HG02798 (cell line): ENCODE results near the gene RBM47.
"Not testable (repeated sequence)": the region's sequence is repeated elsewhere in the genome, so short reads cannot be mapped to it uniquely, and the experiment has no call there.

Source experiments
- ATAC-seq: cut with Tn5 transposase; IDR thresholded peaks from one replicate; pipeline ENCODE4 v1.9.1; 2021; ENCODE audit warnings: mild to moderate bottlenecking; ENCODE audit not compliant: unreplicated experiment, poor library complexity

Gene RBM47

DNA sequence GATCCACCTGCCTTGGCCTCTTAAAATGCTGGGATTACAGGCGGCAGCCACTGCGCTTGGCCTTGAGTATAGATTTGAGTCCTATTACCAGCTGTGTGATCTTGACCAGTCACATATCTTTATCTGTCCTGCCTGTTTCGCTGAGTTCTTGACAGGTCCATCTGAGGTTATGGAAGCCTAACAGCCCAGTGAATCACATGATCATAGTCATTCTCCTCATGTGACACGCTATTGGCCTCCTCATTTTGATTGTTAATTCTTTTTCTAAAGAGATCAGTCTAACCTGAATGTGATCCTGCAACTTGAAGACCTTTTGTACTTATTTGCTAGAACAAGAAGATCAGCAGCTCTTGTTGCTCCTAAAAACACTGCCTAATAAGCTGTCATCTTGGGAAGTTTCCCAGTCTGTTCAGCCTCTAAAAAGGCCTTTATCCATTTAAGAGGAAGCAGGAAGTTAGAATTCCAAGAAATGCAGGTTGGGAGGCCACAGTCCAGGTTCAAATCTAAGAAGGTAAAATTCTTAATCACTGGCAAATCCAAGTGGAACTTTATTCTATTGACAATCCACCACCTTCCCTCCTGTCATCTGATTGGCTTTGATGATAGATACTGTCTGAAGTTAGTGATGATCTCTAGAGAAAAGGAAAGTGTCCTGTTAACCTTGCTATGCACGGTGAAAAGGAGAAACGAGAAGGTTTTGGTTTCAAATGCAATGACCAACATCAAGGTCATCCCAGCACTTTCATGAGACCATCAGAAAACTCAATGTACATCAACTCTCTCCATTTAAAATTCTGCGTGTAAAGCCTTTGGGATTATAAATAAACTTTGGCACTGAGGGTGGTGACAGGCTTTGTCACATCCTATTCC lies 207.6 kb downstream of the RBM47 start:
- ATAC-seq = peak; percentile 56

GRCh38 chr4:40419231-40419912 lies 210.3 kb downstream of the RBM47 start:
- ATAC-seq = no peak

DNA sequence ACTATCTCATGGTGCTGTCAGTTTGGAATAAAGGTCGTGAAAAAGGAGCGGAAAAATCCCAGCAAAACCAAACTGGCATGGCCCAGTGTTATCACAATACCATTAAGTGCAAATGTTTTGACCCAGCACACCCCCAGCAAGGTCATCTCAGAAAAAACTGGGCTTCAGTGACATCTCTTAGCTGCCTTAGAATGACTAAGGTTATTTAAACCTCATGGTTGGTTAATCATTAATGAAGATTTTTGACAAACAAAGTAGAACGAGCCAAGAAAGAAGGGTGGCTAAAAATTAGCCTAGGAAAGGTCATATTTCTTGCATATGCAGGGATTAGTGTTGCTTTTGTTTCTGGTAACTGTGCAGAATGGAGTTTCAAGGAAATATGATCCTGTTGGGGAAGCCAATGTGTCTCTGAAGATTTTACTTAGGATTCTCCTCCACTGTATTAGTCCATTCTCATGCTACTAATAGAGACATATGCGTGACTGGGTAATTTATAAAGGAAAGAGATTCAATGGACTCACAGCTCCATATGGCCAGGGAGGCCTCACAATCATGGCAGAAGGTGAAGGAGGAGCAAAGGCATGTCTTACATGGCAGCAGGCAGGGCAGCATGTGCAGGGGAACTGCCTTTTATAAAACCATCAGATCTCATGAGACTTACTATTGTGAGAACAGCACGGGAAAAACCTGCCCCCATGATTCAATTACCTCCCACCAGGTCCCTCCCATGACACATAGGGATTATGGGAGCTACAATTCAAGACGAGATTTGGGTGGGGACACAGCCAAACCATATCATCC lies 211.0 kb downstream of the RBM47 start:
- no peak for ATAC-seq

GRCh38 chr4:40417941-40418340 lies 211.7 kb downstream of the RBM47 start:
- no peak for ATAC-seq

DNA sequence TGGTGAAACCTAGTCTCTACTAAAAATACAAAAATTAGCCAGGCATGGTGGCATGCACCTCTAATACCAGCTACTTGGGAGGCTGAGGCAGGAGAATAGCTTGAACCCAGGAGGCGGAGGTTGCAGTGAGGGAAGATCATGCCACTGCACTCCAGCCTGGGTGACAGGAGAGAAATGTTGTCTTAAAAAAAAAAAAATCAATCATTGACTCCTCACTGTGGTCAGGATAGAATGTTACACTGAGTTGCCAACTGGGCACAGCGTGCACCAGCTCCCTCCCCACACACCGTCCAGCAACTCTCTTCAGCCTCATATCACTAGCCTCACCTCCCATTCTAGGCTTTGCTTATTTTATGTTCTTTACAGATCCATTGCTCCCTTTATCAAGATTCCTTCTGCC lies 215.0 kb downstream of the RBM47 start:
- no peak for ATAC-seq

GRCh38 chr4:40412866-40413795 lies 216.5 kb downstream of the RBM47 start:
- ATAC-seq = no peak

DNA sequence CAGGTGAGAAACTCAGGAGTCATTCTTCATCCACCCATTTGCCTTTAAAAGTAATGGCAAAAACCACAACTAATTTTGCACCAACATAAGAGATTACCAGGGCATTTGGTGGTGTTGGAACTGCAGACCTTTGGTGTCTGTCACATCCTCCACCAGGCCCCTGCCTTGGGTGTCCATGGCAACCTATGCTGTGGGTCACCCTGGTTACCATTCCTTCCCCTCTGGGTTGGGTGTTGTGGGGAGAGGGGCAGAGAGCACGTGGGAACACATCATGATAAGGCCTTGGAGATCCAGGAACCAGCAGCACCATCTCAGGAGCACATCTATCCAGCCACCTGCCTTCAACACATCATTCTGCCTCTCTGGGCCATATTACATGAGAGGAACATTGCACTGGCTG lies 217.3 kb downstream of the RBM47 start:
- no peak for ATAC-seq

- ATAC-seq = no peak
Observed at GRCh38 chr4:40409835-40410234, 219.8 kb downstream of the RBM47 start.

DNA sequence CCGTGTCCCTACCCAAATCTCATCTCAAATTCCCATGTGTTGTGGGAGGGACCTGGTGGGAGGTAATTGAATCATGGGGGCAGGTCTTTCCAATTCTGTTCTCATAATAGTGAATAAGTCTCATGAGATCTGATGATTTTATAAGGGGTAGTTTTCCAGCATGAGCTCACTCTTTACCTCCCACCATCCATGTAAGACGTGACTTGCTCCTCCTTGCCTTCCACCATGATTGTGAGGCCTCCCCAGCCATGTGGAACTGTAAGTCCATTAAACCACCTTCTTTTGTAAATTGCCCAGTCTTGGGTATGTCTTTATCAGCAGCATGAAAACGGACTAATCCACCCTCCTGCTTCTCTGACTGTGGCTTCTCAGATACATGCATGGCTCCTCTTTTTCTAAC lies 222.2 kb downstream of the RBM47 start:
- ATAC-seq = not testable (repeated sequence)

GRCh38 chr4:40406340-40406739 lies 223.3 kb downstream of the RBM47 start:
- ATAC-seq = no peak

DNA sequence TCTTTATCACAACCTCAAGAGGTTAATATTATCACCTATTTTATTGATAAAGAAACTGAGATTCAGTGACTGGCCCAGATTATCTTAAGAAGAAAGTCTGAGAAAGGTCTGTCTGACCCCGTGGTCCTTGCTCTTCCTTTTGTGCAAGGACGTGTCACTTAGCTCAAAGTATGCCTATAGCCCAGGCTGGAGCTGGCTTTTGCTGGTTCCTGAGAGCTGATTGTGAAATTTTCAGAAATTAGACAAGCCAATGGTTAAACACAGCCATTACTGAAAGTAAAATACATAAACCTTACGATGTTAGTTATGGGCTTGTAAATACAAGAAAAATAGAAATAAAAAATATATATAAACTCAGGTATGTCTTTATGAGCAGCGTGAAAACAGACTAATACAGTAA lies 224.5 kb downstream of the RBM47 start:
- ATAC-seq = no peak

DNA sequence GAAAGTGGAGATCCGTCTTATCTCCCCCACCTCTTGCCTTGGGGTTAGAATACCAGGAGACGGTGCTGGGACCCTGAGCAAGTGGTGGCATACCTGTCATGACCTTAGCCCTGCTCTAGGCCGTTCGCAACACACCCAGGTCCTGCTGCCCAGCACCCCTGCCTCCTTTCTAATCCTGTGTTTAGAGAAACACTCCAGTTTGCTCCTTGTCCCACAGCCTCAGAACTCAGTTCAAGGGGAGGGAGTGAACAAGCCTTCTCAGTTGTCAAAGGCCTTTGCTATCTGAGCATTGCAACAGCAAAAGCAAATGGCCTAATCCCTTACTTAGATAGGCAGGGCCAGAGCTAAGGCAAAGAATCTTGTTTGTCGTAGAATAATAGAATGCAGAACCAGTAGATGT lies 226.6 kb downstream of the RBM47 start:
- ATAC-seq = no peak

DNA sequence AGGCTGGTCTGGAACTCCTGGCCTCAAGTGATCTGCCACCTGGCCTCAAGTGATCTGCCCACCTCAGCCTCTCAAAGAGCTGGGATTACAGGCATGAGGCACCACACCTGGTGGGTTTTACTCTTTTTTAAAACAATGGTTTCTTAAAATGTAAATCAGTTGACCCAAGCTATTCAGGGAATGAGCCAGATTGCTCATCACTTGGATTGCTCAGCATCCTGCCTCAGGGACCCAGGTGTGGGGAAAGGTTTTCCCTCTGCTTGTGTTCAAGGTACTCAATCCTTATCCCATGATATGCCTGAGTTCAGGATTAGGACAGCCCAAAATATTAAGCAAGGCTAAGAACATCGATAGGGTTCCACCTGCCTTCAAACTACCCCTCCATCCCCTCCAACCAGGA lies 227.1 kb downstream of the RBM47 start:
- ATAC-seq = no peak

DNA sequence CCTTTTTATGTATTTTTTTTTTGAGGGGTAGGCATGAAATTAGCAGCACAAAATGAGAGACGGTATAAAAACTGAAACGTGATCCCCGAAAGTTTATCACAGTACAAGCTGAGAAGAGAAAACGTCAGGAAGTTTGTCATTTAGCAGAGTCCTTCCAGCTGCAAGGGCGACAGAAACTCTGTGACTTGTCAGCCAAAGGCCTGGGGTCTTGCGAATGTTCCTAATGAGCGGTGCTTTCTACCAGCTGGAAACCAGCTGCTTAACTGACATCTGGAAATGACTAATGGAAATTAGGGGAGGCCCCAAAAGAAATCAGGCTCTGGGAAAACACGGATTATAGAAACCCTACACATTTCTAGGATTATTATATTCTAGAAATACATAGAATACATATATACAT lies 228.0 kb downstream of the RBM47 start:
- no peak for ATAC-seq

GRCh38 chr4:40401096-40401495 lies 228.6 kb downstream of the RBM47 start:
- ATAC-seq = no peak

- no peak for ATAC-seq
Observed at GRCh38 chr4:40399578-40399977, 230.1 kb downstream of the RBM47 start.

DNA sequence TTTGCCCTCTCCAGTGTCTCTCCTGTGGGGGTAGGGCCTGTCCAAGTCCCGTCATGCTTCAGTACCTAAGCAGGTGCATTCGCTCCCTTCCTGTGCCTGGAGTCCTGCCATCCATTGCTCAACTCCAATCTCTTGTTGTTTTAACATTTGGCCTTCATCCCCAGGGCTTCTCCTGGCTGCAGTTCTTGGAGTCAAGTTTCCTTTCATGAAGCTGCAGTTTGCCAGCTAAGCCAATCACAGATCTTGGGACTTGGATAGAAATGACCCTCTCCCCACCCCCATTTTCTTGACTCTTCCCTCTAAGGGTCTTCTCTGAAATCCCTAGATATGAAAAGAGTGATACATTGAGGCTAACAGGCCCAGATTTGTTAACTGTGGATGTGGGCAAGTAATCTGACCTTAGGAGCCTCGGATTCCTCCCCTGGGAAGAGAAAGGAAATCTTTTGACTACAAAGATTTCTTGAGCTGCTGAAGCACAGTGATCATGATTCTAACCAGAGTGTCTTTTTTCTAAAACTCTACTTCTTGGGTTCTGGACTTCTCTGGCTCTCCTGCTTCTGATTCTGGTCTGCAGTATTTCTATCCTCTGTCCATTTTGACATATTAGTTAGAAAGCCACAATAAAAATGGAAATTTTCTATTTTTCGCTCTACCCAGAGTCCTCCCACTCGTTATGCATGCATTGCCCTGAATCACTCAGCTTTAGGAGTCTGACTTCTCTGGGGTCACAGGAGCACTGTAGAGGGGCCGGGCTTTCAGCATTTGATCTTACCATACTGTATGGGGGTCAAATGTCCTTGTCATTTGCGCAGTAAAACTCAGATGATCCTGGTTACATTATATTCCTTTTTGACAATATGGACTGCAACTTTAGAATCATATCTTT lies 233.5 kb downstream of the RBM47 start:
- ATAC-seq = no peak

GRCh38 chr4:40395166-40395900 lies 234.3 kb downstream of the RBM47 start:
- ATAC-seq = no peak
